Type B pancreatic cell (in vitro differentiated cells): ENCODE data around the gene AMIGO2. TPM values are rescaled to one million over a fixed set of nuclear protein-coding genes. Genes with fewer than 3 reads are reported as not detected.

ENCODE experiments used
- DNase-seq: peaks from one replicate; pipeline ENCODE4 v3.0.0; 2021; ENCODE audit warnings: mixed read lengths; ENCODE audit not compliant: unreplicated experiment; ENCODE audit errors: extremely low spot score
- H3K27ac Mint-ChIP-seq: 2 replicates; pipeline ENCODE4 v1.8.0; 2021; ENCODE audit warnings: mild to moderate bottlenecking, mixed read lengths
- H3K27me3 Mint-ChIP-seq: 2 replicates; pipeline ENCODE4 v1.8.0; 2021; ENCODE audit warnings: mixed read lengths
- H3K36me3 Mint-ChIP-seq: 2 replicates; pipeline ENCODE4 v1.8.0; 2021; ENCODE audit warnings: mixed read lengths
- H3K4me1 Mint-ChIP-seq: one replicate; pipeline ENCODE4 v1.8.0; 2021; ENCODE audit warnings: mixed read lengths; ENCODE audit not compliant: unreplicated experiment
- H3K4me3 Mint-ChIP-seq: 2 replicates; pipeline ENCODE4 v1.8.0; 2021; ENCODE audit warnings: mild to moderate bottlenecking, mixed read lengths
- H3K9me3 Mint-ChIP-seq: 2 replicates; pipeline ENCODE4 v1.8.0; 2021; ENCODE audit warnings: mixed read lengths
- CTCF ChIP-seq: fragments of 200-600 bp; sonication (generic); conservative IDR thresholded peaks from 2 replicates; pipeline ENCODE4 v1.5.0; 2021; ENCODE audit warnings: antibody characterized with exemption, mild to moderate bottlenecking
- total RNA-seq: library from RNA; stranded (reverse); gene quantifications from 2 replicates; pipeline ENCODE4 v1.2.1, GENCODE V29; 2021; ENCODE audit warnings: low replicate concordance

Gene AMIGO2
- total RNA-seq, 1 donor from 2014 or later: 9.3 TPM

GRCh38 chr12:47039079-47039478, 40.7 kb downstream of the AMIGO2 start:
- Mint-ChIP-seq H3K4me3 (no peak overlapping the region), H3K36me3 (no peaks in the 10 kb centered on the region), H3K27me3 (no peaks in the 10 kb centered on the region), H3K9me3 (peaks cover 5% of the 10 kb centered on the region), H3K27ac (no peak overlapping the region), H3K4me1 (peaks cover 22% of the 10 kb centered on the region)
- no peak for TF ChIP-seq CTCF
- no peak for DNase-seq

- Mint-ChIP-seq H3K4me1 (peaks cover 27% of the 10 kb centered on the region), H3K27me3 (no peaks in the 10 kb centered on the region), H3K9me3 (peaks cover 5% of the 10 kb centered on the region), H3K27ac (peak overlapping the region; percentile 91), H3K4me3 (peak overlapping the region; percentile 50), H3K36me3 (no peaks in the 10 kb centered on the region)
- no peak for TF ChIP-seq CTCF
- no peak for DNase-seq
Observed at GRCh38 chr12:47038270-47038748, 41.5 kb downstream of the AMIGO2 start.

GRCh38 chr12:47035484-47035883, 44.3 kb downstream of the AMIGO2 start:
- Mint-ChIP-seq H3K4me3 (no peak overlapping the region), H3K36me3 (no peaks in the 10 kb centered on the region), H3K4me1 (peaks cover 30% of the 10 kb centered on the region), H3K27me3 (no peaks in the 10 kb centered on the region), H3K27ac (no peak overlapping the region), H3K9me3 (peaks cover 5% of the 10 kb centered on the region)
- no peak for TF ChIP-seq CTCF
- DNase-seq: no peak

GRCh38 chr12:47034661-47035060, 45.1 kb downstream of the AMIGO2 start:
- Mint-ChIP-seq H3K27ac (peak overlapping the region; percentile 8), H3K9me3 (peaks cover 5% of the 10 kb centered on the region), H3K27me3 (no peaks in the 10 kb centered on the region), H3K4me1 (peaks cover 30% of the 10 kb centered on the region), H3K36me3 (no peaks in the 10 kb centered on the region), H3K4me3 (no peak overlapping the region)
- DNase-seq: no peak
- no peak for TF ChIP-seq CTCF

GRCh38 chr12:47033789-47034555, 45.8 kb downstream of the AMIGO2 start:
- Mint-ChIP-seq H3K27ac (no peak overlapping the region), H3K27me3 (no peaks in the 10 kb centered on the region), H3K4me3 (peak overlapping the region; percentile 23), H3K36me3 (no peaks in the 10 kb centered on the region), H3K4me1 (peaks cover 27% of the 10 kb centered on the region), H3K9me3 (peaks cover 5% of the 10 kb centered on the region)
- DNase-seq: no peak
- no peak for TF ChIP-seq CTCF
